ENCODE results near the gene PCDHB9.

GRCh38 chr5:141192110-141192725 lies 5.3 kb downstream of the PCDHB9 start, which contains the start of gene PCDHB10:
- TF ChIP-seq GABPA (IDR thresholded peaks at IDR 0.05 in 1 of 2, conservative IDR thresholded peaks at IDR 0.05 in 1 of 2) (no peak), RXRA (IDR thresholded peaks at IDR 0.05) (no peak), JUND (IDR thresholded peaks at IDR 0.05) (no peak), YY1 (IDR thresholded peaks at IDR 0.05) (no peak), CTCF (IDR thresholded peaks at IDR 0.05; ENCODE audit: low read depth, low read length, missing input control) (peak; percentile 12), REST (IDR thresholded peaks at IDR 0.05) (no peak), ATF3 (IDR thresholded peaks at IDR 0.05) (no peak), RAD21 (IDR thresholded peaks at IDR 0.05) (peak; percentile 20 to 39), NR2F2 (IDR thresholded peaks at IDR 0.05) (no peak), ZBTB33 (IDR thresholded peaks at IDR 0.05) (no peak), HNF4A (conservative IDR thresholded peaks at IDR 0.05) (no peak), TAF1 (conservative IDR thresholded peaks at IDR 0.05) (no peak)

Measured in liver (tissue), 3 donors.